Liver (tissue), 9 donors: Measurements from ENCODE around the gene FRRS1. TPM values are rescaled to one million over a fixed set of nuclear protein-coding genes. Genes with fewer than 3 reads are reported as not detected.

Experiments used
- DNase-seq: peaks from one replicate; pipeline ENCODE4 v3.0.0-alpha.2; 2017; ENCODE audit warnings: low spot score
- H3K27ac ChIP-seq, 2 donors: one replicate each; pipeline ENCODE4 v1.7.0; 2013; ENCODE audit warnings: inconsistent platforms in 2 of 2, low read length in 2 of 2, control low read depth in 1 of 2, low read depth in 1 of 2, mild to moderate bottlenecking in 1 of 2
- H3K27me3 ChIP-seq, 4 donors: one replicate each; pipeline versions ENCODE4 v1.6.1 to v1.7.0; 2013; ENCODE audit warnings: low read length in 3 of 4, inconsistent platforms in 1 of 4, mild to moderate bottlenecking in 1 of 4, moderate library complexity in 1 of 4; ENCODE audit not compliant: control insufficient read depth in 4 of 4, insufficient read depth in 4 of 4
- H3K36me3 ChIP-seq, 4 donors: one replicate each; pipeline versions ENCODE4 v1.6.1 to v1.7.0; 2013; ENCODE audit warnings: low read length in 3 of 4, mild to moderate bottlenecking in 3 of 4, low read depth in 1 of 4, moderate library complexity in 1 of 4; ENCODE audit not compliant: control insufficient read depth in 4 of 4, insufficient read depth in 3 of 4
- H3K4me1 ChIP-seq, 4 donors: one replicate each; pipeline versions ENCODE4 v1.6.1 to v1.7.0; 2013; ENCODE audit warnings: low read length in 3 of 4, mild to moderate bottlenecking in 3 of 4, moderate library complexity in 1 of 4; ENCODE audit not compliant: control insufficient read depth in 4 of 4, insufficient read depth in 4 of 4
- H3K4me3 ChIP-seq, 3 donors: one replicate each; pipeline versions ENCODE4 v1.6.1 to v1.7.0; 2013; ENCODE audit warnings: low read length in 3 of 3, control low read depth in 1 of 3, low read depth in 1 of 3, mild to moderate bottlenecking in 1 of 3
- H3K9ac ChIP-seq, 2 donors: one replicate each; pipeline ENCODE4 v1.7.0; 2013; ENCODE audit warnings: low read length in 2 of 2, mild to moderate bottlenecking in 2 of 2, moderate library complexity in 2 of 2, control low read depth in 1 of 2, low read depth in 1 of 2
- H3K9me3 ChIP-seq, 4 donors: one replicate each; pipeline versions ENCODE4 v1.6.1 to v1.7.0; 2013; ENCODE audit warnings: low read length in 3 of 4; ENCODE audit not compliant: control insufficient read depth in 4 of 4
- ATF3 ChIP-seq: IDR thresholded peaks from 2 replicates; pipeline ENCODE4 v1.6.1; 2016; ENCODE audit warnings: antibody characterized with exemption
- CTCF ChIP-seq: fragments of 150-350 bp; IDR thresholded peaks from 2 replicates; pipeline ENCODE4 v1.5.1; 2017; ENCODE audit warnings: improper control_type of control experiment, low read depth, low read length; ENCODE audit not compliant: missing input control
- EGR1 ChIP-seq, 2 donors: IDR thresholded peaks; 2 replicates each; pipeline ENCODE4 v1.6.1; 2016 to 2018; ENCODE audit warnings: antibody characterized with exemption in 2 of 2, low read depth in 2 of 2
- FOXA1 ChIP-seq: IDR thresholded peaks from 2 replicates; pipeline ENCODE4 v1.6.1; 2016; ENCODE audit warnings: antibody characterized with exemption
- FOXA2 ChIP-seq: IDR thresholded peaks from 2 replicates; pipeline ENCODE4 v1.6.1; 2016; ENCODE audit warnings: antibody characterized with exemption
- GABPA ChIP-seq, 2 donors: IDR thresholded peaks in 1 of 2; conservative IDR thresholded peaks in 1 of 2; 2 replicates each; pipeline ENCODE4 v1.6.1; 2016; ENCODE audit warnings: antibody characterized with exemption in 2 of 2, mild to moderate bottlenecking in 1 of 2, moderate library complexity in 1 of 2
- HNF4A ChIP-seq, 2 donors: conservative IDR thresholded peaks; 2 replicates each; pipeline ENCODE4 v1.6.1; 2016; ENCODE audit warnings: antibody characterized with exemption in 2 of 2, mild to moderate bottlenecking in 2 of 2
- HNF4G ChIP-seq: IDR thresholded peaks from 2 replicates; pipeline ENCODE4 v1.6.1; 2016; ENCODE audit warnings: antibody characterized with exemption
- JUND ChIP-seq, 2 donors: IDR thresholded peaks; 2 replicates each; pipeline ENCODE4 v1.6.1; 2016; ENCODE audit warnings: antibody characterized with exemption in 2 of 2
- MAX ChIP-seq: IDR thresholded peaks from 2 replicates; pipeline ENCODE4 v1.6.1; 2016; ENCODE audit warnings: antibody characterized with exemption
- NR2F2 ChIP-seq: IDR thresholded peaks from 2 replicates; pipeline ENCODE4 v1.6.1; 2016; ENCODE audit warnings: antibody characterized with exemption
- RAD21 ChIP-seq, 2 donors: IDR thresholded peaks; 2 replicates each; pipeline ENCODE4 v1.6.1; 2016; ENCODE audit warnings: antibody characterized with exemption in 2 of 2, mild to moderate bottlenecking in 2 of 2
- RXRA ChIP-seq, 2 donors: IDR thresholded peaks; 2 replicates each; pipeline ENCODE4 v1.6.1; 2017 to 2018; ENCODE audit warnings: antibody characterized with exemption in 2 of 2, mild to moderate bottlenecking in 1 of 2
- SP1 ChIP-seq: IDR thresholded peaks from 2 replicates; pipeline ENCODE4 v1.6.1; 2018; ENCODE audit warnings: antibody characterized with exemption, mild to moderate bottlenecking
- TAF1 ChIP-seq: conservative IDR thresholded peaks from 2 replicates; pipeline ENCODE4 v1.6.1; 2016; ENCODE audit warnings: antibody characterized with exemption, mild to moderate bottlenecking
- YY1 ChIP-seq: IDR thresholded peaks from 2 replicates; pipeline ENCODE4 v1.6.1; 2016; ENCODE audit warnings: antibody characterized with exemption, mild to moderate bottlenecking
- ZBTB33 ChIP-seq: IDR thresholded peaks from 2 replicates; pipeline ENCODE4 v1.6.1; 2016; ENCODE audit warnings: antibody characterized with exemption
- WGBS: extraction: QIAGEN DNeasy Blood & Tissue Kit; methylation state at CpG from one replicate; pipeline ENCODE4 v1.1.7; 2013; 5-methylcytosine and 5-hydroxymethylcytosine counted together
- polyA plus RNA-seq, 2 donors: library from polyadenylated mRNA; stranded (reverse) in 1 of 2; unstranded in 1 of 2; fragments of 200-250 nt in 1 of 2; fragments of >200 nt in 1 of 2; fragmentation: Nextera tagmentation in 1 of 2; extraction: Ambion mirVana in 1 of 2; gene quantifications; one replicate each; pipeline versions ENCODE4 v1.2.1 to v1.2.3, GENCODE V29; 2013 to 2015
- total RNA-seq, 2 donors: library from RNA; depleted of rRNA; stranded (reverse); fragments of >200 nt; gene quantifications; one replicate each; pipeline ENCODE4 v1.2.3, GENCODE V29; 2014
- TF ChIP-seq, protein P1 (sequence below): IDR thresholded peaks from 2 replicates; pipeline ENCODE4 v1.6.1; 2016; ENCODE audit warnings: antibody characterized with exemption, mild to moderate bottlenecking
- donor health status: healthy.
- donor health status: healthy.
- donor health status: healthy.
- donor health status: healthy.
- donor health status: healthy.

The FRRS1 gene
- total and polyA plus RNA-seq, 4 donors = 2.7 to 87.4 (median 30.4) TPM

DNA sequence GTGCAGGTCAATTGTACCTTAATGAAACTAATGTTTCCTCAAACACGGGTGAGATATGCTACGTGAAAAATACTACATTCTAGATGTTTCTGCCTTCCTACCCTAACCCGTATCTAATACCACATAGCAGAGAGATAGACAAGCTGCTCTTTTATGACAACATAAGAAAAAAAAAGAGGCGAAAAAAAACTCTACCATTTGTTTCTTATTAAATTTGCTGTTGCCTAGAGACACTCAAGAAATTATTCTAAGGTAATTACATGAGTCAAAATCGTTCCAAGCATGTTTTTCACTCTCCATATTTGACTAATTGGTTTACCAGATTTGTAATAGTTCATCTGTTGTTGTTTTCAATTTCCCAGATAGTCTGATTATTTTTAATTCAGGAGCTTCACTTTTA is 93.1 kb downstream of the FRRS1 start:
- 92% methylated on average over 5 of the region's 5 CpGs for WGBS
- no peak overlapping the region for H3K27ac ChIP-seq
- no peak overlapping the region for H3K4me3 ChIP-seq
- peaks cover 3 to 35% (median 23%) of the 10 kb centered on the region in 4 donors for H3K4me1 ChIP-seq
- H3K36me3 ChIP-seq = peaks cover 0 to 12% (median 9%) of the 10 kb centered on the region in 4 donors
- H3K9me3 ChIP-seq = no peaks in the 10 kb centered on the region
- DNase-seq = no peak
- no peaks in the 10 kb centered on the region for H3K27me3 ChIP-seq
- H3K9ac ChIP-seq = no peak overlapping the region
- TF ChIP-seq MAX = no peak
- TF ChIP-seq NR2F2 = no peak
- no peak for TF ChIP-seq CTCF
- TF ChIP-seq HNF4A (conservative IDR thresholded peaks at IDR 0.05) = no peak
- no peak for TF ChIP-seq ATF3
- TF ChIP-seq EGR1 (IDR thresholded peaks at IDR 0.05; ENCODE audit: low read depth in 2 of 2) = no peak
- no peak for TF ChIP-seq YY1
- TF ChIP-seq GABPA (IDR thresholded peaks at IDR 0.05 in 1 of 2, conservative IDR thresholded peaks at IDR 0.05 in 1 of 2) = no peak
- TF ChIP-seq TAF1 = no peak

- DNase-seq = no peak
- H3K27me3 ChIP-seq = no peaks in the 10 kb centered on the region
- H3K9me3 ChIP-seq = no peaks in the 10 kb centered on the region
- H3K4me3 ChIP-seq = no peak overlapping the region
- 30% methylated on average over 6 of the region's 6 CpGs for WGBS
- peak overlapping the region; percentile 48 to 67 for H3K27ac ChIP-seq
- peaks cover 3 to 35% (median 23%) of the 10 kb centered on the region in 4 donors for H3K4me1 ChIP-seq
- peak; percentile 48 for TF ChIP-seq MAX
- no peak for TF ChIP-seq YY1
- TF ChIP-seq CTCF = no peak
- TF ChIP-seq, protein P1, sequence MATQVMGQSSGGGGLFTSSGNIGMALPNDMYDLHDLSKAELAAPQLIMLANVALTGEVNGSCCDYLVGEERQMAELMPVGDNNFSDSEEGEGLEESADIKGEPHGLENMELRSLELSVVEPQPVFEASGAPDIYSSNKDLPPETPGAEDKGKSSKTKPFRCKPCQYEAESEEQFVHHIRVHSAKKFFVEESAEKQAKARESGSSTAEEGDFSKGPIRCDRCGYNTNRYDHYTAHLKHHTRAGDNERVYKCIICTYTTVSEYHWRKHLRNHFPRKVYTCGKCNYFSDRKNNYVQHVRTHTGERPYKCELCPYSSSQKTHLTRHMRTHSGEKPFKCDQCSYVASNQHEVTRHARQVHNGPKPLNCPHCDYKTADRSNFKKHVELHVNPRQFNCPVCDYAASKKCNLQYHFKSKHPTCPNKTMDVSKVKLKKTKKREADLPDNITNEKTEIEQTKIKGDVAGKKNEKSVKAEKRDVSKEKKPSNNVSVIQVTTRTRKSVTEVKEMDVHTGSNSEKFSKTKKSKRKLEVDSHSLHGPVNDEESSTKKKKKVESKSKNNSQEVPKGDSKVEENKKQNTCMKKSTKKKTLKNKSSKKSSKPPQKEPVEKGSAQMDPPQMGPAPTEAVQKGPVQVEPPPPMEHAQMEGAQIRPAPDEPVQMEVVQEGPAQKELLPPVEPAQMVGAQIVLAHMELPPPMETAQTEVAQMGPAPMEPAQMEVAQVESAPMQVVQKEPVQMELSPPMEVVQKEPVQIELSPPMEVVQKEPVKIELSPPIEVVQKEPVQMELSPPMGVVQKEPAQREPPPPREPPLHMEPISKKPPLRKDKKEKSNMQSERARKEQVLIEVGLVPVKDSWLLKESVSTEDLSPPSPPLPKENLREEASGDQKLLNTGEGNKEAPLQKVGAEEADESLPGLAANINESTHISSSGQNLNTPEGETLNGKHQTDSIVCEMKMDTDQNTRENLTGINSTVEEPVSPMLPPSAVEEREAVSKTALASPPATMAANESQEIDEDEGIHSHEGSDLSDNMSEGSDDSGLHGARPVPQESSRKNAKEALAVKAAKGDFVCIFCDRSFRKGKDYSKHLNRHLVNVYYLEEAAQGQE = peak; percentile 37
- peak in 1 of 2 donors; percentile 71 for TF ChIP-seq JUND (IDR thresholded peaks at IDR 0.05)
- TF ChIP-seq GABPA (IDR thresholded peaks at IDR 0.05 in 1 of 2, conservative IDR thresholded peaks at IDR 0.05 in 1 of 2) = no peak
- TF ChIP-seq ZBTB33 = peak; percentile 44
- TF ChIP-seq ATF3 = peak; percentile 91
- peak; percentile 84 to 86 for TF ChIP-seq HNF4A (conservative IDR thresholded peaks at IDR 0.05)
- peak; percentile 45 to 47 for TF ChIP-seq RAD21 (IDR thresholded peaks at IDR 0.05)
- peak; percentile 53 for TF ChIP-seq FOXA1
- TF ChIP-seq HNF4G = peak; percentile 63
- TF ChIP-seq RXRA (IDR thresholded peaks at IDR 0.05) = peak; percentile 84 to 91
- no peak for TF ChIP-seq TAF1
- TF ChIP-seq EGR1 (IDR thresholded peaks at IDR 0.05; ENCODE audit: low read depth in 2 of 2) = no peak
- TF ChIP-seq NR2F2 = peak; percentile 87
- peak; percentile 69 for TF ChIP-seq SP1
- peak; percentile 23 for TF ChIP-seq FOXA2
- peaks cover 0 to 14% (median 13%) of the 10 kb centered on the region in 4 donors for H3K36me3 ChIP-seq
- H3K9ac ChIP-seq = no peak overlapping the region
These were observed 93.8 kb downstream of the FRRS1 start for GRCh38 chr1:99672530-99673213.
